Sigmoid colon (tissue), 3 donors: Measurements from ENCODE around the gene PSKH1.

Experiments
- POLR2A ChIP-seq, 2 donors: fragments of 450-650 bp; IDR thresholded peaks; one replicate each; pipeline ENCODE4 v1.6.1; 2016; ENCODE audit warnings: antibody characterized with exemption in 2 of 2, mild to moderate bottlenecking in 2 of 2, moderate library complexity in 2 of 2
- TF ChIP-seq, protein P1 (sequence below), 4 experiments: fragments of 450-650 bp in 3 of 4; fragments of 200-600 bp in 1 of 4; IDR thresholded peaks; one replicate each; pipeline ENCODE4 v1.5.1; 2016 to 2019; ENCODE audit warnings: antibody characterized with exemption in 4 of 4, mild to moderate bottlenecking in 3 of 4, moderate library complexity in 2 of 4

- TF ChIP-seq, protein P1, sequence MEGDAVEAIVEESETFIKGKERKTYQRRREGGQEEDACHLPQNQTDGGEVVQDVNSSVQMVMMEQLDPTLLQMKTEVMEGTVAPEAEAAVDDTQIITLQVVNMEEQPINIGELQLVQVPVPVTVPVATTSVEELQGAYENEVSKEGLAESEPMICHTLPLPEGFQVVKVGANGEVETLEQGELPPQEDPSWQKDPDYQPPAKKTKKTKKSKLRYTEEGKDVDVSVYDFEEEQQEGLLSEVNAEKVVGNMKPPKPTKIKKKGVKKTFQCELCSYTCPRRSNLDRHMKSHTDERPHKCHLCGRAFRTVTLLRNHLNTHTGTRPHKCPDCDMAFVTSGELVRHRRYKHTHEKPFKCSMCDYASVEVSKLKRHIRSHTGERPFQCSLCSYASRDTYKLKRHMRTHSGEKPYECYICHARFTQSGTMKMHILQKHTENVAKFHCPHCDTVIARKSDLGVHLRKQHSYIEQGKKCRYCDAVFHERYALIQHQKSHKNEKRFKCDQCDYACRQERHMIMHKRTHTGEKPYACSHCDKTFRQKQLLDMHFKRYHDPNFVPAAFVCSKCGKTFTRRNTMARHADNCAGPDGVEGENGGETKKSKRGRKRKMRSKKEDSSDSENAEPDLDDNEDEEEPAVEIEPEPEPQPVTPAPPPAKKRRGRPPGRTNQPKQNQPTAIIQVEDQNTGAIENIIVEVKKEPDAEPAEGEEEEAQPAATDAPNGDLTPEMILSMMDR (IDR thresholded peaks at IDR 0.05): peak; percentile 22 to 55 (median 50)
- TF ChIP-seq POLR2A (IDR thresholded peaks at IDR 0.05): no peak
Observed at GRCh38 chr16:67942200-67942509, 49.1 kb downstream of the PSKH1 start.
